WTC11 (cell line): ENCODE data around the gene PARS2. TPM values are rescaled to one million over a fixed set of nuclear protein-coding genes. Genes with fewer than 3 reads are reported as not detected.

Source experiments
- ATAC-seq: fragments of 200-7000 bp; cut with Tn5 transposase; 2 replicates; pipeline ENCODE4 v1.10.0; 2021; ENCODE audit warnings: mild to moderate bottlenecking, moderate library complexity
- CTCF ChIA-PET: fragments of 300-600 bp; sonication (Branson Sonifier 250); formaldehyde crosslinking; loops from one replicate; lab custom pipeline; 2021; ENCODE audit warnings: antibody characterized with exemption; lab: Charles Lee
- POLR2A ChIA-PET: fragments of 350-600 bp; sonication (Branson Sonifier 250); formaldehyde crosslinking; loops from one replicate; lab custom pipeline; 2021; ENCODE audit warnings: antibody characterized with exemption; lab: Charles Lee
- DNase-seq: peaks from one replicate; pipeline ENCODE4 v3.0.0; 2021; ENCODE audit warnings: low spot score
- H3K27ac Mint-ChIP-seq: 2 replicates; pipeline ENCODE4 v1.8.0; 2021; ENCODE audit warnings: mixed read lengths
- H3K27me3 Mint-ChIP-seq: 2 replicates; pipeline ENCODE4 v1.8.0; 2021; ENCODE audit warnings: low read depth, mild to moderate bottlenecking, moderate library complexity, mixed read lengths
- H3K36me3 Mint-ChIP-seq: 2 replicates; pipeline ENCODE4 v1.8.0; 2021; ENCODE audit warnings: mixed read lengths
- H3K4me1 Mint-ChIP-seq: 2 replicates; pipeline ENCODE4 v1.8.0; 2022; ENCODE audit warnings: mixed read lengths
- H3K4me3 Mint-ChIP-seq: 2 replicates; pipeline ENCODE4 v1.8.0; 2021; ENCODE audit warnings: mild to moderate bottlenecking, moderate library complexity, mixed read lengths
- H3K9me3 Mint-ChIP-seq: 2 replicates; pipeline ENCODE4 v1.8.0; 2021; ENCODE audit warnings: mixed read lengths
- ATF3 ChIP-seq: sonication (generic); formaldehyde crosslinking; conservative IDR thresholded peaks from 2 replicates; pipeline ENCODE4 v1.8.1; 2022; ENCODE audit warnings: mild to moderate bottlenecking, missing genetic modification reagents
- ATF6 ChIP-seq: sonication (generic); formaldehyde crosslinking; IDR thresholded peaks from 2 replicates; pipeline ENCODE4 v1.8.1; 2023; ENCODE audit warnings: mild to moderate bottlenecking, missing genetic modification reagents
- CBFB ChIP-seq: sonication (generic); formaldehyde crosslinking; IDR thresholded peaks from 2 replicates; pipeline ENCODE4 v1.8.1; 2022; ENCODE audit warnings: mild to moderate bottlenecking, low read depth, missing genetic modification reagents
- CREM ChIP-seq: sonication (generic); formaldehyde crosslinking; IDR thresholded peaks from 2 replicates; pipeline ENCODE4 v1.8.1; 2022; ENCODE audit warnings: mild to moderate bottlenecking, missing genetic modification reagents, moderate library complexity
- E2F1 ChIP-seq: sonication (generic); formaldehyde crosslinking; IDR thresholded peaks from 2 replicates; pipeline ENCODE4 v1.8.0; 2022; ENCODE audit warnings: mild to moderate bottlenecking, missing genetic modification reagents
- ELF4 ChIP-seq: sonication (generic); formaldehyde crosslinking; IDR thresholded peaks from 2 replicates; pipeline ENCODE4 v1.8.1; 2022; ENCODE audit warnings: low read depth, mild to moderate bottlenecking, moderate library complexity, missing genetic modification reagents
- ETV6 ChIP-seq: sonication (generic); formaldehyde crosslinking; IDR thresholded peaks from 2 replicates; pipeline ENCODE4 v1.8.1; 2022; ENCODE audit warnings: mild to moderate bottlenecking, missing genetic modification reagents
- FOXP1 ChIP-seq: sonication (generic); formaldehyde crosslinking; IDR thresholded peaks from 2 replicates; pipeline ENCODE4 v1.8.0; 2022; ENCODE audit warnings: missing genetic modification reagents, mild to moderate bottlenecking, moderate library complexity, borderline replicate concordance
- GABPB1 ChIP-seq: sonication (generic); formaldehyde crosslinking; IDR thresholded peaks from 2 replicates; pipeline ENCODE4 v1.8.1; 2023; ENCODE audit warnings: mild to moderate bottlenecking, missing genetic modification reagents
- GTF2I ChIP-seq: fragments of 250-450 bp; sonication (Bioruptor Pico); conservative IDR thresholded peaks from 2 replicates; pipeline ENCODE4 v1.4.0; 2021; ENCODE audit warnings: mild to moderate bottlenecking
- JUN ChIP-seq: sonication (generic); formaldehyde crosslinking; IDR thresholded peaks from 2 replicates; pipeline ENCODE4 v1.8.0; 2023; ENCODE audit warnings: mild to moderate bottlenecking, missing genetic modification reagents
- KAT7 ChIP-seq: sonication (generic); formaldehyde crosslinking; IDR thresholded peaks from 2 replicates; pipeline ENCODE4 v1.8.1; 2023; ENCODE audit warnings: missing genetic modification reagents, mild to moderate bottlenecking, borderline replicate concordance
- MYBL2 ChIP-seq: sonication (generic); formaldehyde crosslinking; IDR thresholded peaks from 2 replicates; pipeline ENCODE4 v1.8.1; 2023; ENCODE audit warnings: mild to moderate bottlenecking, moderate library complexity, missing genetic modification reagents
- NFE2L1 ChIP-seq: sonication (generic); formaldehyde crosslinking; IDR thresholded peaks from 2 replicates; pipeline ENCODE4 v1.8.1; 2023; ENCODE audit warnings: missing genetic modification reagents
- OVOL2 ChIP-seq: fragments of 250-450 bp; sonication (Bioruptor Pico); IDR thresholded peaks from 2 replicates; pipeline ENCODE4 v1.9.0; 2021; ENCODE audit warnings: mild to moderate bottlenecking, borderline replicate concordance
- PREB ChIP-seq: sonication (generic); formaldehyde crosslinking; IDR thresholded peaks from 2 replicates; pipeline ENCODE4 v1.8.1; 2022; ENCODE audit warnings: mild to moderate bottlenecking, missing genetic modification reagents, moderate library complexity, borderline replicate concordance
- PRRX2 ChIP-seq: fragments of 250-450 bp; sonication (Bioruptor Pico); IDR thresholded peaks from 2 replicates; pipeline ENCODE4 v1.8.0; 2021; ENCODE audit warnings: mild to moderate bottlenecking
- RELA ChIP-seq: sonication (generic); formaldehyde crosslinking; IDR thresholded peaks from 2 replicates; pipeline ENCODE4 v1.8.1; 2022; ENCODE audit warnings: missing genetic modification reagents, mild to moderate bottlenecking, borderline replicate concordance
- RORB ChIP-seq: fragments of 250-450 bp; sonication (Bioruptor Pico); IDR thresholded peaks from 2 replicates; pipeline ENCODE4 v1.9.0; 2021; ENCODE audit warnings: mild to moderate bottlenecking
- SMAD3 ChIP-seq: sonication (generic); formaldehyde crosslinking; IDR thresholded peaks from 2 replicates; pipeline ENCODE4 v1.8.0; 2022; ENCODE audit warnings: missing genetic modification reagents, mild to moderate bottlenecking, borderline replicate concordance
- SMAD4 ChIP-seq: sonication (generic); formaldehyde crosslinking; IDR thresholded peaks from 2 replicates; pipeline ENCODE4 v1.8.0; 2022; ENCODE audit warnings: mild to moderate bottlenecking, missing genetic modification reagents
- ZBTB21 ChIP-seq: sonication (generic); formaldehyde crosslinking; IDR thresholded peaks from 2 replicates; pipeline ENCODE4 v1.8.1; 2023; ENCODE audit warnings: mild to moderate bottlenecking, missing genetic modification reagents, borderline replicate concordance
- ZNF121 ChIP-seq: sonication (generic); formaldehyde crosslinking; IDR thresholded peaks from 2 replicates; pipeline ENCODE4 v1.8.0; 2023; ENCODE audit warnings: missing genetic modification reagents
- ZNF317 ChIP-seq: sonication (generic); formaldehyde crosslinking; IDR thresholded peaks from 2 replicates; pipeline ENCODE4 v1.8.1; 2023; ENCODE audit warnings: low read depth, mild to moderate bottlenecking, moderate library complexity, missing genetic modification reagents, borderline replicate concordance
- total RNA-seq: library from RNA; stranded (reverse); gene quantifications from 3 replicates; pipeline ENCODE4 v1.2.3, GENCODE V29; 2021
- TF ChIP-seq, protein P1 (sequence below): sonication (generic); formaldehyde crosslinking; IDR thresholded peaks from 2 replicates; pipeline ENCODE4 v1.8.0; 2022; ENCODE audit warnings: mild to moderate bottlenecking, missing genetic modification reagents
- TF ChIP-seq, protein P2 (sequence below): sonication (generic); formaldehyde crosslinking; IDR thresholded peaks from 2 replicates; pipeline ENCODE4 v1.8.1; 2023; ENCODE audit warnings: mild to moderate bottlenecking, missing genetic modification reagents, moderate library complexity
- TF ChIP-seq, protein P3 (sequence below): fragments of 250-450 bp; sonication (Bioruptor Pico); IDR thresholded peaks from 2 replicates; pipeline ENCODE4 v2.1.2; 2022; ENCODE audit warnings: mild to moderate bottlenecking, moderate library complexity
- TF ChIP-seq, protein P4 (sequence below): fragments of 250-450 bp; sonication (Bioruptor Pico); IDR thresholded peaks from 2 replicates; pipeline ENCODE4 v1.9.0; 2021; ENCODE audit warnings: moderate library complexity, mild to moderate bottlenecking, inconsistent platforms, borderline replicate concordance

The PARS2 gene
- total RNA-seq, 1 experiment from 2014 or later: 11.5 TPM

DNA sequence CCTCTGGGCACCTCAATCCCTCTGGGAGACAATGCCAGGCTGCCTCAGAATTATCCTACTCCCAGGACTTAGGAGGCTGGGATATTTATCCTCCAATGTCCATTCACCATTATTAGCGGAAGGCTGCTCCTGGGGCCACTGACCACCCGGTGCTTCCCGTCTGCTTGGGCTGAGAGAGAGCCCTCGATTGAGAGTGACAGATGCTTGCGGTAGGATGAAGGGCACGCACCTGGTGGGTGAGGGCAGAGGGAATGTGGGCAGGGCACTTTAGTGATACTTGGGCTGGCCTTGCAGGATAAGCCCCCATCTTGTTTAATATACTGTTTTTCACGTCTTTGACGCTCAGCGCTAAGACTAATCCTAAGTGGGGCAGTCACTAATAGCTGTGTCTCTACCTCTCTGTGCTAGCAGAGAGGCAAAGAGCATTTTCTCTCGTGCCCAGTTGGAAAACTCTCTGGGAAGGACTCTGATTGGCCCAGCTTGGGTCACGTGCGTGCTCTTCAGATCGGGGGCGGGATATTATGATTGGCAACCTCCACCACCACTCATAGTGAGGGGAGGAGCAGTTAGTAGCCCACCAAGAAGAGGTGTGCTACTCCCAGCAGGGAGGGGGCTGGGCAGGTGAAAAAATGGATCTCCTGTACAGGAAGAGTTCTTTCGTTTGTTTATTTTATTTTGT is 10.6 kb upstream of the PARS2 start (continued):
- no peak for TF ChIP-seq ATF3 (CRISPR knock-in tag)
- TF ChIP-seq RELA: no peak
- TF ChIP-seq ETV6: no peak
- TF ChIP-seq CBFB (CRISPR knock-in tag): no peak
- TF ChIP-seq SMAD4 (CRISPR knock-in tag): no peak
- no peak for TF ChIP-seq OVOL2
- TF ChIP-seq CREM (CRISPR knock-in tag): no peak
- no peak for TF ChIP-seq RORB
- TF ChIP-seq ZNF317 (CRISPR knock-in tag): no peak
- no peak for TF ChIP-seq ZBTB21 (CRISPR knock-in tag)
- TF ChIP-seq GTF2I (CRISPR knock-in tag): no peak
- TF ChIP-seq FOXP1 (CRISPR knock-in tag): no peak
- no peak for TF ChIP-seq E2F1 (CRISPR knock-in tag)

GRCh38 chr1:54772951-54773350 is 8.6 kb upstream of the PARS2 start:
- H3K27me3 Mint-ChIP-seq: peaks cover 3% of the 10 kb centered on the region; the same call in 1 of the 2 replicates
- ChIA-PET POLR2A (no interaction called here), CTCF (no interaction called here)
- H3K4me3 Mint-ChIP-seq: no peak overlapping the region
- no peaks in the 10 kb centered on the region for H3K36me3 Mint-ChIP-seq
- H3K27ac Mint-ChIP-seq: no peak overlapping the region
- DNase-seq (no peak), ATAC-seq (no peak)
- peaks cover 8% of the 10 kb centered on the region for H3K4me1 Mint-ChIP-seq
- H3K9me3 Mint-ChIP-seq: peaks cover 4% of the 10 kb centered on the region; the same call in 1 of the 2 replicates
- TF ChIP-seq ATF6 (CRISPR knock-in tag) (no peak), SMAD3 (CRISPR knock-in tag) (no peak), RELA (no peak), PREB (CRISPR knock-in tag) (no peak), PRRX2 (CRISPR knock-in tag) (no peak), GABPB1 (CRISPR knock-in tag) (no peak), NFE2L1 (CRISPR knock-in tag) (no peak), KAT7 (CRISPR knock-in tag) (no peak), JUN (no peak), MYBL2 (CRISPR knock-in tag) (no peak), ZNF121 (CRISPR knock-in tag) (no peak), ELF4 (no peak)
- TF ChIP-seq, protein P1, sequence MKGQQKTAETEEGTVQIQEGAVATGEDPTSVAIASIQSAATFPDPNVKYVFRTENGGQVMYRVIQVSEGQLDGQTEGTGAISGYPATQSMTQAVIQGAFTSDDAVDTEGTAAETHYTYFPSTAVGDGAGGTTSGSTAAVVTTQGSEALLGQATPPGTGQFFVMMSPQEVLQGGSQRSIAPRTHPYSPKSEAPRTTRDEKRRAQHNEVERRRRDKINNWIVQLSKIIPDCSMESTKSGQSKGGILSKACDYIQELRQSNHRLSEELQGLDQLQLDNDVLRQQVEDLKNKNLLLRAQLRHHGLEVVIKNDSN (CRISPR knock-in tag): no peak
- TF ChIP-seq, protein P2, sequence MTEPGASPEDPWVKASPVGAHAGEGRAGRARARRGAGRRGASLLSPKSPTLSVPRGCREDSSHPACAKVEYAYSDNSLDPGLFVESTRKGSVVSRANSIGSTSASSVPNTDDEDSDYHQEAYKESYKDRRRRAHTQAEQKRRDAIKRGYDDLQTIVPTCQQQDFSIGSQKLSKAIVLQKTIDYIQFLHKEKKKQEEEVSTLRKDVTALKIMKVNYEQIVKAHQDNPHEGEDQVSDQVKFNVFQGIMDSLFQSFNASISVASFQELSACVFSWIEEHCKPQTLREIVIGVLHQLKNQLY (CRISPR knock-in tag): no peak
- TF ChIP-seq, protein P3, sequence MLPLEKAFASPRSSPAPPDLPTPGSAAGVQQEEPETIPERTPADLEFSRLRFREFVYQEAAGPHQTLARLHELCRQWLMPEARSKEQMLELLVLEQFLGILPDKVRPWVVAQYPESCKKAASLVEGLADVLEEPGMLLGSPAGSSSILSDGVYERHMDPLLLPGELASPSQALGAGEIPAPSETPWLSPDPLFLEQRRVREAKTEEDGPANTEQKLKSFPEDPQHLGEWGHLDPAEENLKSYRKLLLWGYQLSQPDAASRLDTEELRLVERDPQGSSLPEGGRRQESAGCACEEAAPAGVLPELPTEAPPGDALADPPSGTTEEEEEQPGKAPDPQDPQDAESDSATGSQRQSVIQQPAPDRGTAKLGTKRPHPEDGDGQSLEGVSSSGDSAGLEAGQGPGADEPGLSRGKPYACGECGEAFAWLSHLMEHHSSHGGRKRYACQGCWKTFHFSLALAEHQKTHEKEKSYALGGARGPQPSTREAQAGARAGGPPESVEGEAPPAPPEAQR (CRISPR knock-in tag): no peak
- TF ChIP-seq, protein P4, sequence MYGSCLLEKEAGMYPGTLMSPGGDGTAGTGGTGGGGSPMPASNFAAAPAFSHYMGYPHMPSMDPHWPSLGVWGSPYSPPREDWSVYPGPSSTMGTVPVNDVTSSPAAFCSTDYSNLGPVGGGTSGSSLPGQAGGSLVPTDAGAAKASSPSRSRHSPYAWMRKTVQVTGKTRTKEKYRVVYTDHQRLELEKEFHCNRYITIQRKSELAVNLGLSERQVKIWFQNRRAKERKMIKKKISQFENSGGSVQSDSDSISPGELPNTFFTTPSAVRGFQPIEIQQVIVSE: no peak
